ENCODE data around the gene PTPN18.

The PTPN18 gene

GRCh38 chr2:130366720-130367119 is 10.9 kb downstream of the PTPN18 start:
- POLR2A ChIA-PET = no interaction called here
- CTCF ChIA-PET = no interaction called here
- DNase-seq (ENCODE audit: extremely low spot score) = no peak
- TF ChIP-seq ZNF384 (IDR thresholded peaks at IDR 0.05) = no peak
- TF ChIP-seq SUZ12 (IDR thresholded peaks at IDR 0.05) = no peak
- no peak for TF ChIP-seq CTBP1 (IDR thresholded peaks at IDR 0.05; ENCODE audit: borderline replicate concordance)
- TF ChIP-seq HDGF (IDR thresholded peaks at IDR 0.05; ENCODE audit: borderline replicate concordance) = no peak
- TF ChIP-seq PKNOX1 (IDR thresholded peaks at IDR 0.05) = no peak
- no peak for TF ChIP-seq ELF4 (IDR thresholded peaks at IDR 0.05)

GRCh38 chr2:130368786-130369185 is 12.9 kb downstream of the PTPN18 start:
- DNase-seq (ENCODE audit: extremely low spot score) = no peak
- ChIA-PET CTCF (no interaction called here), POLR2A (interaction anchor here (0.8 kb wide), 1 partner anchor 13 kb away, joined by 3 read pairs; the partner anchor contains the start of gene PTPN18)
- TF ChIP-seq LEF1 (IDR thresholded peaks at IDR 0.05; ENCODE audit: borderline replicate concordance) = no peak
- TF ChIP-seq FOXM1 (IDR thresholded peaks at IDR 0.05; ENCODE audit: borderline replicate concordance) = no peak

GRCh38 chr2:130369311-130369964 is 13.6 kb downstream of the PTPN18 start:
- CTCF ChIA-PET = no interaction called here
- TF ChIP-seq SP1 (IDR thresholded peaks at IDR 0.05) = no peak
- no peak for TF ChIP-seq FOXA1 (IDR thresholded peaks at IDR 0.05)
- TF ChIP-seq TARDBP (IDR thresholded peaks at IDR 0.05) = no peak
- TF ChIP-seq LEF1 (IDR thresholded peaks at IDR 0.05; ENCODE audit: borderline replicate concordance) = no peak
- TF ChIP-seq ARNT (IDR thresholded peaks at IDR 0.05) = no peak
- no peak for TF ChIP-seq CTBP1 (IDR thresholded peaks at IDR 0.05; ENCODE audit: borderline replicate concordance)
- TF ChIP-seq HDGF (IDR thresholded peaks at IDR 0.05; ENCODE audit: borderline replicate concordance) = no peak
- TF ChIP-seq L3MBTL2 (conservative IDR thresholded peaks at IDR 0.05) = no peak
- TF ChIP-seq ZNF384 (IDR thresholded peaks at IDR 0.05) = no peak
- no peak for TF ChIP-seq PKNOX1 (IDR thresholded peaks at IDR 0.05)
- TF ChIP-seq FOXK2 (IDR thresholded peaks at IDR 0.05) = no peak
- TF ChIP-seq SUZ12 (IDR thresholded peaks at IDR 0.05) = no peak
- POLR2A ChIA-PET = no interaction called here
- no peak for DNase-seq (ENCODE audit: extremely low spot score)

GRCh38 chr2:130369965-130370341 is 14.1 kb downstream of the PTPN18 start:
- DNase-seq (ENCODE audit: extremely low spot score) = no peak
- ChIA-PET POLR2A (no interaction called here), CTCF (interaction anchor here (0.6 kb wide), 1 partner anchor 16 kb away, joined by 5 read pairs; no protein-coding TSS in a partner anchor)
- TF ChIP-seq HDGF (IDR thresholded peaks at IDR 0.05; ENCODE audit: borderline replicate concordance) = no peak
- no peak for TF ChIP-seq ELF4 (IDR thresholded peaks at IDR 0.05)
- no peak for TF ChIP-seq SUZ12 (IDR thresholded peaks at IDR 0.05)
- TF ChIP-seq TARDBP (IDR thresholded peaks at IDR 0.05) = no peak
- TF ChIP-seq NFRKB (IDR thresholded peaks at IDR 0.05) = no peak
- TF ChIP-seq BHLHE40 (IDR thresholded peaks at IDR 0.05; ENCODE audit: borderline replicate concordance) = no peak
- TF ChIP-seq PKNOX1 (IDR thresholded peaks at IDR 0.05) = no peak
- TF ChIP-seq LEF1 (IDR thresholded peaks at IDR 0.05; ENCODE audit: borderline replicate concordance) = no peak
- TF ChIP-seq FOXA1 (IDR thresholded peaks at IDR 0.05) = no peak
- TF ChIP-seq L3MBTL2 (conservative IDR thresholded peaks at IDR 0.05) = no peak
- TF ChIP-seq CTBP1 (IDR thresholded peaks at IDR 0.05; ENCODE audit: borderline replicate concordance) = no peak
- no peak for TF ChIP-seq ARNT (IDR thresholded peaks at IDR 0.05)
- TF ChIP-seq ZNF384 (IDR thresholded peaks at IDR 0.05) = no peak

GRCh38 chr2:130370490-130370889 is 14.6 kb downstream of the PTPN18 start:
- DNase-seq (ENCODE audit: extremely low spot score) = no peak
- ChIA-PET CTCF (interaction anchor here (0.6 kb wide), 1 partner anchor 16 kb away, joined by 5 read pairs; no protein-coding TSS in a partner anchor), POLR2A (no interaction called here)
- TF ChIP-seq CTBP1 (IDR thresholded peaks at IDR 0.05; ENCODE audit: borderline replicate concordance) = no peak
- TF ChIP-seq ARNT (IDR thresholded peaks at IDR 0.05) = no peak
- no peak for TF ChIP-seq PKNOX1 (IDR thresholded peaks at IDR 0.05)
- no peak for TF ChIP-seq FOXM1 (IDR thresholded peaks at IDR 0.05; ENCODE audit: borderline replicate concordance)
- TF ChIP-seq SUZ12 (IDR thresholded peaks at IDR 0.05) = no peak
- no peak for TF ChIP-seq ZNF384 (IDR thresholded peaks at IDR 0.05)
- no peak for TF ChIP-seq FOXK2 (IDR thresholded peaks at IDR 0.05)
- TF ChIP-seq L3MBTL2 (conservative IDR thresholded peaks at IDR 0.05) = no peak
- no peak for TF ChIP-seq NFRKB (IDR thresholded peaks at IDR 0.05)
- no peak for TF ChIP-seq HDGF (IDR thresholded peaks at IDR 0.05; ENCODE audit: borderline replicate concordance)
- TF ChIP-seq BHLHE40 (IDR thresholded peaks at IDR 0.05; ENCODE audit: borderline replicate concordance) = no peak
- no peak for TF ChIP-seq LEF1 (IDR thresholded peaks at IDR 0.05; ENCODE audit: borderline replicate concordance)
- no peak for TF ChIP-seq FOXA1 (IDR thresholded peaks at IDR 0.05)
- no peak for TF ChIP-seq SP1 (IDR thresholded peaks at IDR 0.05)

GRCh38 chr2:130371723-130372054 is 15.8 kb downstream of the PTPN18 start:
- ChIA-PET POLR2A (no interaction called here), CTCF (no interaction called here)
- no peak for TF ChIP-seq SP1 (IDR thresholded peaks at IDR 0.05)
- no peak for TF ChIP-seq BHLHE40 (IDR thresholded peaks at IDR 0.05; ENCODE audit: borderline replicate concordance)
- TF ChIP-seq NFRKB (IDR thresholded peaks at IDR 0.05) = no peak
- no peak for TF ChIP-seq L3MBTL2 (conservative IDR thresholded peaks at IDR 0.05)
- TF ChIP-seq SUZ12 (IDR thresholded peaks at IDR 0.05) = no peak
- TF ChIP-seq LEF1 (IDR thresholded peaks at IDR 0.05; ENCODE audit: borderline replicate concordance) = no peak
- no peak for TF ChIP-seq FOXA1 (IDR thresholded peaks at IDR 0.05)
- TF ChIP-seq FOXK2 (IDR thresholded peaks at IDR 0.05) = no peak
- no peak for TF ChIP-seq ARNT (IDR thresholded peaks at IDR 0.05)
- no peak for TF ChIP-seq HDGF (IDR thresholded peaks at IDR 0.05; ENCODE audit: borderline replicate concordance)
- TF ChIP-seq ELF4 (IDR thresholded peaks at IDR 0.05) = no peak
- no peak for TF ChIP-seq FOXM1 (IDR thresholded peaks at IDR 0.05; ENCODE audit: borderline replicate concordance)
- TF ChIP-seq ZNF384 (IDR thresholded peaks at IDR 0.05) = no peak
- no peak for TF ChIP-seq CTBP1 (IDR thresholded peaks at IDR 0.05; ENCODE audit: borderline replicate concordance)
- TF ChIP-seq TARDBP (IDR thresholded peaks at IDR 0.05) = no peak
- TF ChIP-seq PKNOX1 (IDR thresholded peaks at IDR 0.05) = no peak
- no peak for DNase-seq (ENCODE audit: extremely low spot score)

Measured in HEK293T (cell line).